ENCODE data around the gene OR5B21. TPM values are rescaled to one million over a fixed set of nuclear protein-coding genes. Genes with fewer than 3 reads are reported as not detected.

Gene OR5B21
- total RNA-seq (2014; rRNA removed; shearing (Covaris generic)), result not detected in 2 replicates
- not detected in 2 replicates for polyA plus RNA-seq (2016; fragmentation: Nextera tagmentation; extraction: Ambion mirVana)

DNA sequence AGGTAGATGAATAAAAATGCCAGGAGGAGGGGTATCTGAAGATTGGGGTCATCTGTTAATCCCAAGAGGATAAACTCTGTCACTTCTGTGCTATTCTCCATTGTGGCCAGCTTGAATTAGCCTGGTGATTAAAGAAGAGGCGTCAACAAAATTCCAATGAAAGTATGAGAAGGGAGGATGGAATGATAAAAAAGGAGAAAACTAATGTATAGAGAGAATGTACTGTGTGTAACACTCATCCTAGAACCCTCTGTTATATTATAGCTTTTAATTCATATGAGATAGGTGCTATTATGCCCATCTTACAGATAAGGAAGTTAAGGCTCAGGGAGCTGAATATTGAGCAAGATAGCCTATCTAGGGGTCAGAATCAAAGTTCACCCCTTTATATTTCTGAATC lies at the start of gene OR5B21:
OR5B21 (minus strand) TSS at position 101 of the 400 bp plus-strand sequence; CDS start at position 101, 0 bp downstream.
- no peak for DNase-seq
- Histone ChIP-seq H3K4me2 (ENCODE audit: unreplicated experiment) (no peak within 1 kb of the TSS), H3K27me3 (replicated peaks; ENCODE audit: insufficient read depth) (no peaks in the 10 kb centered on the region), H3K79me2 (ENCODE audit: insufficient read depth) (no peaks in the 10 kb centered on the region), H3K4me1 (ENCODE audit: insufficient read depth) (peaks cover 11% of the 10 kb centered on the region), H2AFZ (no peak within 1 kb of the TSS), H3K9ac (no peak within 1 kb of the TSS), H3K27ac (no peak within 1 kb of the TSS), H3K4me3 (no peak within 1 kb of the TSS), H3F3A (ENCODE audit: insufficient read depth) (peaks cover 5% of the 10 kb centered on the region; the same call in 1 of the 2 replicates), H4K20me1 (ENCODE audit: insufficient read depth) (no peaks in the 10 kb centered on the region), H3K9me3 (ENCODE audit: low read depth) (no peaks in the 10 kb centered on the region), H3K36me3 (ENCODE audit: low read depth) (0 out of 2 replicates have a peak, but pooled peaks cover 3% of the 10 kb centered on the region), H3K9me2 (ENCODE audit: insufficient read depth) (no peaks in the 10 kb centered on the region)
- 97 to 100% methylated on average over 1 of the region's 1 CpG for WGBS, 2 experiments (ENCODE audit: low coverage in 1 of 2, low lambda C conversion rate in 2 of 2, missing lambda C conversion rate in 2 of 2)
- TF ChIP-seq EZH2 (IDR thresholded peaks at IDR 0.05; ENCODE audit: insufficient read depth, poor library complexity, severe bottlenecking), result no peak
- TF ChIP-seq EZH2phosphoT487 (IDR thresholded peaks at IDR 0.05; ENCODE audit: insufficient read depth, low read depth), result no peak
- in situ Hi-C loops (cut with MboI), result no loop called here

DNA sequence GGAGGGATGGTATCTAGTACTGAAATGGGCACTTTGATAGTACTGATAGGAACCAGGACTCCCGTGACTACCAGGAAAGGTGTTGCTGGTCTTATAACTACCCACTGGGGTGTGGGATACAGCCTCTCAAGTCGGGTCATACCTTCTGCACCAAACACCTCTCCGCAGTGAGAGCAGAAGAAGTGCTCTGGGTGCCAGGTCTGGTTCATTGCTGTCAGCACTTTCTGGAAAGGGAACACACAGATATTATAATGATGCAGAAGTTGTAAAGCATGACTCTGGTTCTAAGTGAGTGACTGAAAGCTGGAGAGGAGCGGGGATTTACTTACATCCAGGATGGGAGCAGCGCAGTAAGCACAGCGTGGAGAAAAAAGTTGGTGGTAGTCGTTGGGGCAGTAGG lies 41.7 kb upstream of the OR5B21 start:
- Histone ChIP-seq H4K20me1 (ENCODE audit: insufficient read depth) (no peaks in the 10 kb centered on the region), H3K9ac (no peak overlapping the region), H3K9me2 (ENCODE audit: insufficient read depth) (no peaks in the 10 kb centered on the region), H3K4me2 (ENCODE audit: unreplicated experiment) (no peak overlapping the region), H3K36me3 (ENCODE audit: low read depth) (peaks cover 97% of the 10 kb centered on the region), H3K4me3 (no peak overlapping the region), H3K4me1 (ENCODE audit: insufficient read depth) (no peaks in the 10 kb centered on the region), H3F3A (ENCODE audit: insufficient read depth) (peaks cover 29% of the 10 kb centered on the region; the same call in 1 of the 2 replicates), H3K79me2 (ENCODE audit: insufficient read depth) (peaks cover 23% of the 10 kb centered on the region), H3K27me3 (replicated peaks; ENCODE audit: insufficient read depth) (no peaks in the 10 kb centered on the region), H2AFZ (no peak overlapping the region), H3K27ac (no peak overlapping the region), H3K9me3 (ENCODE audit: low read depth) (no peaks in the 10 kb centered on the region)
- no peak for TF ChIP-seq EZH2 (IDR thresholded peaks at IDR 0.05; ENCODE audit: insufficient read depth, poor library complexity, severe bottlenecking)
- TF ChIP-seq EZH2phosphoT487 (IDR thresholded peaks at IDR 0.05; ENCODE audit: insufficient read depth, low read depth), result no peak
- DNase-seq, result no peak
- in situ Hi-C loops (cut with MboI), result no loop called here
- 97 to 99% methylated on average over 7 of the region's 7 CpGs for WGBS, 2 experiments (ENCODE audit: low coverage in 1 of 2, low lambda C conversion rate in 2 of 2, missing lambda C conversion rate in 2 of 2)

- TF ChIP-seq EZH2 (IDR thresholded peaks at IDR 0.05; ENCODE audit: insufficient read depth, poor library complexity, severe bottlenecking) (no peak), EZH2phosphoT487 (IDR thresholded peaks at IDR 0.05; ENCODE audit: insufficient read depth, low read depth) (no peak)
- no peak overlapping the region for H3K27ac ChIP-seq
- no peak overlapping the region for H3K4me3 ChIP-seq
- no peaks in the 10 kb centered on the region for H3K9me2 ChIP-seq (ENCODE audit: insufficient read depth)
- no peaks in the 10 kb centered on the region for H3K27me3 ChIP-seq (replicated peaks; ENCODE audit: insufficient read depth)
- no peaks in the 10 kb centered on the region for H3K4me1 ChIP-seq (ENCODE audit: insufficient read depth)
- no peaks in the 10 kb centered on the region for H3K9me3 ChIP-seq (ENCODE audit: low read depth)
- H3K36me3 ChIP-seq (ENCODE audit: low read depth), result peaks cover 95% of the 10 kb centered on the region
- WGBS, 2 experiments (ENCODE audit: low coverage in 1 of 2, low lambda C conversion rate in 2 of 2, missing lambda C conversion rate in 2 of 2), result 57 to 68% methylated on average over 1 of the region's 1 CpG
- H3K79me2 ChIP-seq (ENCODE audit: insufficient read depth), result peaks cover 23% of the 10 kb centered on the region; the same call in 1 of the 2 replicates
- H3K9ac ChIP-seq, result no peak overlapping the region
- no peak for DNase-seq
- no peaks in the 10 kb centered on the region for H4K20me1 ChIP-seq (ENCODE audit: insufficient read depth)
- no peak overlapping the region for H2AFZ ChIP-seq
- peaks cover 30% of the 10 kb centered on the region; the same call in 1 of the 2 replicates for H3F3A ChIP-seq (ENCODE audit: insufficient read depth)
- in situ Hi-C loops (cut with MboI), result no loop called here
- H3K4me2 ChIP-seq (ENCODE audit: unreplicated experiment), result no peak overlapping the region
Measured at GRCh38 chr11:58546841-58547240, 38.9 kb upstream of the OR5B21 start.

- H3K9ac ChIP-seq, result no peak overlapping the region
- no peak for DNase-seq
- in situ Hi-C loops (cut with MboI), result no loop called here
- no peaks in the 10 kb centered on the region for H3K4me1 ChIP-seq (ENCODE audit: insufficient read depth)
- no peak overlapping the region for H2AFZ ChIP-seq
- H3K4me2 ChIP-seq (ENCODE audit: unreplicated experiment), result no peak overlapping the region
- no peaks in the 10 kb centered on the region for H3K9me3 ChIP-seq (ENCODE audit: low read depth)
- TF ChIP-seq EZH2phosphoT487 (IDR thresholded peaks at IDR 0.05; ENCODE audit: insufficient read depth, low read depth) (no peak), EZH2 (IDR thresholded peaks at IDR 0.05; ENCODE audit: insufficient read depth, poor library complexity, severe bottlenecking) (no peak)
- H3K9me2 ChIP-seq (ENCODE audit: insufficient read depth), result no peaks in the 10 kb centered on the region
- H3K36me3 ChIP-seq (ENCODE audit: low read depth), result peaks cover 54% of the 10 kb centered on the region
- H3K4me3 ChIP-seq, result no peak overlapping the region
- H3F3A ChIP-seq (ENCODE audit: insufficient read depth), result peaks cover 13% of the 10 kb centered on the region
- no peaks in the 10 kb centered on the region for H3K27me3 ChIP-seq (replicated peaks; ENCODE audit: insufficient read depth)
- 93 to 97% methylated on average over 21 to 25 of the region's 25 CpGs for WGBS, 2 experiments (ENCODE audit: low coverage in 1 of 2, low lambda C conversion rate in 2 of 2, missing lambda C conversion rate in 2 of 2)
- 0 out of 2 replicates have a peak, but pooled peaks cover 4% of the 10 kb centered on the region for H4K20me1 ChIP-seq (ENCODE audit: insufficient read depth)
- no peak overlapping the region for H3K27ac ChIP-seq
- peaks cover 50% of the 10 kb centered on the region for H3K79me2 ChIP-seq (ENCODE audit: insufficient read depth)
Measured at GRCh38 chr11:58531865-58532341, 24.0 kb upstream of the OR5B21 start.

Data from GM23248 (cell line).